Camera-type eye (tissue), 1 donor: Measurements from ENCODE around the gene KCND1. TPM values are rescaled to one million over a fixed set of nuclear protein-coding genes. Genes with fewer than 3 reads are reported as not detected.

ENCODE experiments used
- total RNA-seq: library from RNA; depleted of rRNA; stranded (reverse); fragments of >200 nt; gene quantifications from one replicate; pipeline ENCODE4 v1.2.3, GENCODE V29; 2014

The KCND1 gene
- total RNA-seq = 3.6 TPM

GRCh38 chrX:48971249-48972219, at the start of gene KCND1:
Gene KCND1 (minus strand): TSS chrX:48971844. CDS start chrX:48970271, 1,573 bp downstream.

GRCh38 chrX:49002091-49002935, 30.7 kb upstream of the KCND1 start, which contains the start of gene GRIPAP1:
Gene GRIPAP1 (minus strand): TSS chrX:49002264. CDS start chrX:49002229, 35 bp downstream.

GRCh38 chrX:48957477-48957826, 14.2 kb downstream of the KCND1 start, which contains the start of gene OTUD5:
Gene OTUD5 (minus strand): TSS chrX:48957607. CDS start chrX:48957570, 37 bp downstream.

GRCh38 chrX:48918643-48919340, 52.9 kb downstream of the KCND1 start, which contains the start of gene PIM2:
Gene PIM2 (minus strand): TSS chrX:48919024. CDS start chrX:48918834, 190 bp downstream.

GRCh38 chrX:48911412-48912182, 60.0 kb downstream of the KCND1 start, which contains the start of gene SLC35A2:
Gene SLC35A2 (minus strand): TSS chrX:48911646. CDS start chrX:48911636, 10 bp downstream.

Other genes starting within 250 kb of the KCND1 start
- not detected for gene GLOD5, start 210.1 kb downstream of the KCND1 start, total RNA-seq
- 0.44 TPM for gene GATA1, start 185.3 kb downstream of the KCND1 start, total RNA-seq
- gene HDAC6, start 169.8 kb downstream of the KCND1 start, total RNA-seq = 147 TPM
- not detected for gene ERAS, start 145.3 kb downstream of the KCND1 start, total RNA-seq
- gene PCSK1N, start 136.2 kb downstream of the KCND1 start, total RNA-seq = 46.4 TPM
- 36.3 TPM for gene TIMM17B, start 74.1 kb downstream of the KCND1 start, total RNA-seq
- gene PQBP1, start 73.9 kb downstream of the KCND1 start, total RNA-seq = 53.1 TPM
- 9.0 TPM for gene SLC35A2, start 60.2 kb downstream of the KCND1 start, total RNA-seq
- 8.4 TPM for gene PIM2, start 52.8 kb downstream of the KCND1 start, total RNA-seq
- gene OTUD5, start 14.2 kb downstream of the KCND1 start, total RNA-seq = 35.0 TPM
- gene GRIPAP1, start 30.4 kb upstream of the KCND1 start, total RNA-seq = 46.4 TPM
- gene TFE3, start 71.5 kb upstream of the KCND1 start, total RNA-seq = 26.9 TPM
- gene CCDC120, start 87.2 kb upstream of the KCND1 start, total RNA-seq = 5.6 TPM
- 8.6 TPM for gene PRAF2, start 102.2 kb upstream of the KCND1 start, total RNA-seq
- gene WDR45, start 108.0 kb upstream of the KCND1 start, total RNA-seq = 41.8 TPM
- 26.9 TPM for gene GPKOW, start 151.9 kb upstream of the KCND1 start, total RNA-seq
- 6.5 TPM for gene MAGIX, start 190.9 kb upstream of the KCND1 start, total RNA-seq
- gene PLP2, start 200.1 kb upstream of the KCND1 start, total RNA-seq = 3.4 TPM
- 6.6 TPM for gene PRICKLE3, start 214.5 kb upstream of the KCND1 start, total RNA-seq
- 152 TPM for gene SYP, start 228.3 kb upstream of the KCND1 start, total RNA-seq